NCI-H2107 (cell line): ENCODE results near the gene GRM8.
A peak's percentile ranks its signal among the peaks of the same experiment; 100 is the strongest.

Source experiments
- DNase-seq: peaks from one replicate; lab custom pipeline; 2025; lab: John Stamatoyannopoulos, UW

Gene GRM8

GRCh38 chr7:126806614-126807013 is 446.1 kb downstream of the GRM8 start:
- no peak for DNase-seq

GRCh38 chr7:126805351-126805750 is 447.4 kb downstream of the GRM8 start:
- DNase-seq, result no peak

- DNase-seq, result no peak
Observed at GRCh38 chr7:126804604-126805003, 448.1 kb downstream of the GRM8 start.

- no peak for DNase-seq
Observed at GRCh38 chr7:126803990-126804389, 448.8 kb downstream of the GRM8 start.

GRCh38 chr7:126803060-126803665 is 449.6 kb downstream of the GRM8 start:
- peak; percentile 54 for DNase-seq

- no peak for DNase-seq
Observed at GRCh38 chr7:126801733-126802132, 451.0 kb downstream of the GRM8 start.

- no peak for DNase-seq
Observed at GRCh38 chr7:126799541-126799940, 453.2 kb downstream of the GRM8 start.

- DNase-seq, result no peak
Observed at GRCh38 chr7:126792521-126792920, 460.2 kb downstream of the GRM8 start.

GRCh38 chr7:126791306-126791705 is 461.4 kb downstream of the GRM8 start:
- DNase-seq, result peak; percentile 17

GRCh38 chr7:126790763-126791162 is 462.0 kb downstream of the GRM8 start:
- DNase-seq, result no peak

GRCh38 chr7:126783613-126784012 is 469.1 kb downstream of the GRM8 start:
- DNase-seq, result no peak

- no peak for DNase-seq
Observed at GRCh38 chr7:126780993-126781392, 471.7 kb downstream of the GRM8 start.

- DNase-seq, result peak; percentile 85
Observed at GRCh38 chr7:126778101-126778500, 474.6 kb downstream of the GRM8 start.

- no peak for DNase-seq
Observed at GRCh38 chr7:126776498-126776897, 476.2 kb downstream of the GRM8 start.

- DNase-seq, result no peak
Observed at GRCh38 chr7:126774077-126774476, 478.7 kb downstream of the GRM8 start.

- no peak for DNase-seq
Observed at GRCh38 chr7:126768836-126769235, 483.9 kb downstream of the GRM8 start.

GRCh38 chr7:126760914-126761577 is 491.7 kb downstream of the GRM8 start:
- no peak for DNase-seq

GRCh38 chr7:126755381-126755780 is 497.4 kb downstream of the GRM8 start:
- DNase-seq, result no peak

- DNase-seq, result no peak
Observed at GRCh38 chr7:126750207-126750911, 502.4 kb downstream of the GRM8 start.

- DNase-seq, result no peak
Observed at GRCh38 chr7:126728967-126729366, 523.8 kb downstream of the GRM8 start.

- no peak for DNase-seq
Observed at GRCh38 chr7:126727930-126728391, 524.8 kb downstream of the GRM8 start.

- DNase-seq, result no peak
Observed at GRCh38 chr7:126723966-126724544, 528.7 kb downstream of the GRM8 start.

GRCh38 chr7:126720232-126720631 is 532.5 kb downstream of the GRM8 start:
- DNase-seq, result no peak
